Measurements from ENCODE around the gene LMAN1L. TPM values are rescaled to one million over a fixed set of nuclear protein-coding genes. Genes with fewer than 3 reads are reported as not detected.
A peak's percentile ranks its signal among the peaks of the same experiment; 100 is the strongest.

Gene LMAN1L
- total RNA-seq, 6 experiments from 2014 or later: not detected

- ATAC-seq: peak; percentile 66 to 78 (median 75)
- Histone ChIP-seq H3K36me3 (peaks cover 0 to 15% (median 0%) of the 10 kb centered on the region in 4 donors), H3K27me3 (no peaks in the 10 kb centered on the region), H3K9me3 (no peaks in the 10 kb centered on the region), H3K27ac (no peak overlapping the region), H3K4me1 (no peaks in the 10 kb centered on the region), H3K4me3 (no peak overlapping the region)
- WGBS (ENCODE audit: insufficient coverage, low coverage, low lambda C conversion rate, missing lambda C conversion rate): 13% methylated on average over 3 of the region's 5 CpGs
- TF ChIP-seq, protein P1, sequence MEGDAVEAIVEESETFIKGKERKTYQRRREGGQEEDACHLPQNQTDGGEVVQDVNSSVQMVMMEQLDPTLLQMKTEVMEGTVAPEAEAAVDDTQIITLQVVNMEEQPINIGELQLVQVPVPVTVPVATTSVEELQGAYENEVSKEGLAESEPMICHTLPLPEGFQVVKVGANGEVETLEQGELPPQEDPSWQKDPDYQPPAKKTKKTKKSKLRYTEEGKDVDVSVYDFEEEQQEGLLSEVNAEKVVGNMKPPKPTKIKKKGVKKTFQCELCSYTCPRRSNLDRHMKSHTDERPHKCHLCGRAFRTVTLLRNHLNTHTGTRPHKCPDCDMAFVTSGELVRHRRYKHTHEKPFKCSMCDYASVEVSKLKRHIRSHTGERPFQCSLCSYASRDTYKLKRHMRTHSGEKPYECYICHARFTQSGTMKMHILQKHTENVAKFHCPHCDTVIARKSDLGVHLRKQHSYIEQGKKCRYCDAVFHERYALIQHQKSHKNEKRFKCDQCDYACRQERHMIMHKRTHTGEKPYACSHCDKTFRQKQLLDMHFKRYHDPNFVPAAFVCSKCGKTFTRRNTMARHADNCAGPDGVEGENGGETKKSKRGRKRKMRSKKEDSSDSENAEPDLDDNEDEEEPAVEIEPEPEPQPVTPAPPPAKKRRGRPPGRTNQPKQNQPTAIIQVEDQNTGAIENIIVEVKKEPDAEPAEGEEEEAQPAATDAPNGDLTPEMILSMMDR (IDR thresholded peaks at IDR 0.05): peak; percentile 67 to 81 (median 78)
- TF ChIP-seq POLR2A (IDR thresholded peaks at IDR 0.05): no peak
- peak; percentile 62 to 72 (median 67) for DNase-seq
- intact Hi-C loops (cut with DNase I): no loop called here
These were observed 22.7 kb downstream of the LMAN1L start for GRCh38 chr15:74835312-74835823.

DNA sequence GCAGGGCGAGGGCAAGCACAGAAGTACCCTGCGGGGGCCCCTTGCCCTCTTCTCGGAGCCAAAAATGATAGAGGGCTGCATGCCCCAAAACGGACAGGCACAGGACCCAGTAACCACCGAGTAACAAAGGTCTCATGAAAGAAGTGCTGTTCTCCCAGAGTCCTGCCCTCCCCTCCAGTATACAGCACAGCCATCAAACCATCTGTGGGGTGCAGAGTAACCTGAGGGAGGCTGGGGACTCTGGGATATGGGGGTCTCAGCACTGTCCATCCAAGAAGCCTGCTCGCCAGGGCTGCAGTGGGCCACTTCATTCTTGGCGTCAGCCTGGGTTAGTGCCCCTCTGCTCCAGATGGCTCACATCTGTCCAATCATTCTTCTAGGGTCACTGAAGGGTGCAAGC is 24.2 kb downstream of the LMAN1L start:
- H3K27ac ChIP-seq: no peak overlapping the region
- intact Hi-C loops (cut with DNase I): no loop called here
- DNase-seq: no peak
- no peak for TF ChIP-seq POLR2A (IDR thresholded peaks at IDR 0.05)
- TF ChIP-seq, protein P1 (IDR thresholded peaks at IDR 0.05): no peak
- H3K4me3 ChIP-seq: no peak overlapping the region
- H3K4me1 ChIP-seq: no peaks in the 10 kb centered on the region
- H3K27me3 ChIP-seq: no peaks in the 10 kb centered on the region
- H3K9me3 ChIP-seq: no peaks in the 10 kb centered on the region
- H3K36me3 ChIP-seq: peaks cover 0 to 15% (median 0%) of the 10 kb centered on the region in 4 donors
- WGBS (ENCODE audit: insufficient coverage, low coverage, low lambda C conversion rate, missing lambda C conversion rate): 79% methylated on average over 4 of the region's 7 CpGs
- ATAC-seq: no peak

DNA sequence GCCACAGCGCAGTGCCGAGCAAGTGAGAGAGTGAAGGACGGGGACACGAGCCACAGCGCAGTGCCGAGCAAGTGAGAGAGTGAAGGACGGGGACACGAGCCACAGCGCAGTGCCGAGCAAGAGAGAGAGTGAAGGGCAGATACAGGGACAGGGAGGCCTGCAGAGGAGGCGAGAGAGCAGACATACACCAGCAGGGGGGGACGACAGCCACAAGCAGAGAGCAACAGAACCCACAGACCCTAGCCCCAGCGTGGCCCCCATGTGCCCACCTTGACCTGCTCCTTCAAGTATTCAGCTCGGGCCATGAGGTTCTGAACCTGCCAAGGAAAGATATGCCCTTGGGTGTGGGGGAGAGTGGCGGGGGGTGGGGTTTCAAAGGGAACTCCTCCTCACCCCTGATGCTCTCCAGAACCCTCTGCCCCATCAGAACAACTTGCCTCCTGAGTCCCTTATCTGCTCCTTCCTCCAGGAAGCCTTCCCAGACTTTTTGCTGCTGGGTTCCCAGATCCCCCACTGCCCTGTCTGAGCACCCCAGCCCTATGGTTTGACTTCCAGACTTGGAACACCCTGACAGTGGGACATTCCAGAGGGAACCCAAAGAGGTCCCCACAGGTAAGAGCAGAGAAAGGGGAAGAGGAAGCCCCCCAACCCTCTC is 25.0 kb downstream of the LMAN1L start:
- Histone ChIP-seq H3K36me3 (peaks cover 0 to 15% (median 0%) of the 10 kb centered on the region in 4 donors), H3K27me3 (no peaks in the 10 kb centered on the region), H3K9me3 (no peaks in the 10 kb centered on the region), H3K27ac (no peak overlapping the region), H3K4me1 (peaks cover 0 to 7% (median 2%) of the 10 kb centered on the region in 4 donors), H3K4me3 (no peak overlapping the region)
- intact Hi-C loops (cut with DNase I): no loop called here
- ATAC-seq: no peak
- WGBS (ENCODE audit: insufficient coverage, low coverage, low lambda C conversion rate, missing lambda C conversion rate): 70% methylated on average over 8 of the region's 15 CpGs
- no peak for DNase-seq
- TF ChIP-seq, protein P1 (IDR thresholded peaks at IDR 0.05): no peak
- no peak for TF ChIP-seq POLR2A (IDR thresholded peaks at IDR 0.05)

DNA sequence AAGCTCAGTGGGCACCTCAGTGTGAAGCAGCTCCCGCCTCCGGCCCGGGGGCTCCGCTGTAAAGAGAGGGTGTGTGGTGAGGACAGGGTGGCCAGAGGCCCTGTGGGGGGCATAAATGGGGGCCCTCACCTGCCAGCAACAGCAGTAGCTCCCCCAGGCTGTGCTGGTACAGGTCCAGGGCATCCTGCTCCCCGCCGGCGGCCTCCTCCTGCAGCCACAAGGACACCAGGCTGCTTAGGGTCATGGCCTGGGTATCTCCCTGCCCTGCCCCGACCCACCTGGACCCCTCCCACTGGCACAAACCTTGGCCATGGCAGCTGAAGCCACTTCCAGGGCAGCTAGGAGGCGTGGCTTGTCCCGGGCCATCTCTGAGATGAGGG is 25.5 kb downstream of the LMAN1L start:
- no peak overlapping the region for H3K4me3 ChIP-seq
- ATAC-seq (no peak), DNase-seq (no peak)
- peaks cover 0 to 15% (median 0%) of the 10 kb centered on the region in 4 donors for H3K36me3 ChIP-seq
- no peaks in the 10 kb centered on the region for H3K9me3 ChIP-seq
- H3K27ac ChIP-seq: no peak overlapping the region
- no peaks in the 10 kb centered on the region for H3K27me3 ChIP-seq
- H3K4me1 ChIP-seq: peaks cover 0 to 8% (median 2%) of the 10 kb centered on the region in 4 donors
- no peak for TF ChIP-seq POLR2A (IDR thresholded peaks at IDR 0.05)
- TF ChIP-seq, protein P1 (IDR thresholded peaks at IDR 0.05): no peak
- intact Hi-C loops (cut with DNase I): no loop called here
- WGBS (ENCODE audit: insufficient coverage, low coverage, low lambda C conversion rate, missing lambda C conversion rate): no CpG with 5 or more reads among the region's 10 CpGs
